A549 treated with AZD9567 at 1 μM for 4 hours (cell line): ENCODE data around the gene CXorf49. TPM values are rescaled to one million over a fixed set of nuclear protein-coding genes. Genes with fewer than 3 reads are reported as not detected.

Experiments used
- total RNA-seq: library from RNA; stranded (reverse); fragments of 200-300 nt; extraction: Qiagen RNA extraction; gene quantifications from 5 replicates; pipeline ENCODE4 v1.2.3, GENCODE V29; 2022; ENCODE audit not compliant: insufficient read depth

Gene CXorf49
- total RNA-seq = not detected in 5 replicates

DNA sequence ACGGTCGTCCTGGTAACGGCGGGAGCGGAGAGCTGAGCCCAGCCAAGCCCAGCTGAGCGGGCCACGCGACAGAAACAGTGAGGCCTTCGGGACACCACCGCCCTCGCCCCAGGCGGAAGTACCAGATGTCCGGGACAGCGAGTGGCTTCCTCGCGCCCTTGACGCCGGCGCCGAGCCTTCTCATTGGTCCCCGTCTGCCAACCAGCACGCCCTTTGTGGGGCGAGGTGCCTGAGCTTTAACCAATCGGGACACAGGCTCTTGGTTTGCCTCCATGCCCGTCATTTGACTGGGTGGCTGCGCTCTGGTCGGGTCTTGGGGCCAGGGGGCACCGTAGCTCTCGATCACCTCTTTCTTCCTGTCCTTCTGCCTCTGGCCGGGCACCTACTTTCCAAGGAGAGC, at the start of gene CXorf49:
CXorf49 (minus strand) TSS at position 101 of the 400 bp plus-strand sequence. CDS start 134 bp downstream, outside the sequence.

GRCh38 chrX:71763049-71763448, 45.0 kb upstream of the CXorf49 start, which contains the start of gene CXorf49B:
Gene CXorf49B, plus strand, starts transcription at chrX:71763349. Its CDS starts 75 bp downstream, at chrX:71763424.

GRCh38 chrX:71667328-71668247, 50.5 kb downstream of the CXorf49 start, which contains the start of gene LOC101059915:
Gene LOC101059915, plus strand, starts transcription at chrX:71667546.

Other genes with a start within 250 kb of the CXorf49 start
- 24.7 to 47.3 TPM (median 43.8 TPM) in 5 replicates for gene OGT, start 185.2 kb downstream of the CXorf49 start, total RNA-seq
- 1.4 to 2.0 TPM (median 1.6 TPM) in 4 of 5 replicates, not detected in the other for gene GCNA, start 139.8 kb downstream of the CXorf49 start, total RNA-seq
- gene CXCR3, start 99.8 kb downstream of the CXorf49 start, total RNA-seq = 0.07 to 0.15 TPM (median 0.12 TPM) in 4 of 5 replicates, not detected in the other
- not detected in 5 replicates for gene CXorf49B, start 45.1 kb upstream of the CXorf49 start, total RNA-seq
- 0.19 to 0.47 TPM (median 0.29 TPM) in 5 replicates for gene NHSL2, start 192.6 kb upstream of the CXorf49 start, total RNA-seq